Activated B cell treated with CpG ODN at 0.5 μM for 24 hours (primary cell): Measurements from ENCODE around the gene L3MBTL4. TPM values are rescaled to one million over a fixed set of nuclear protein-coding genes. Genes with fewer than 3 reads are reported as not detected.

ENCODE experiments used
- ATAC-seq: fragments of 200-7000 bp; cut with Tn5 transposase; one replicate; pipeline ENCODE4 v1.10.0; 2021; ENCODE audit warnings: low read depth, mild to moderate bottlenecking, moderate library complexity
- CTCF ChIA-PET: fragments of 350-600 bp; sonication (Branson Sonifier 250); formaldehyde crosslinking; loops from one replicate; lab custom pipeline; 2021; ENCODE audit warnings: antibody characterized with exemption; lab: Charles Lee
- POLR2A ChIA-PET: fragments of 350-600 bp; sonication (Branson Sonifier 250); formaldehyde crosslinking; loops from one replicate; lab custom pipeline; 2021; ENCODE audit warnings: antibody characterized with exemption; lab: Charles Lee
- DNase-seq: peaks from one replicate; pipeline ENCODE4 v3.0.0; 2022
- H3K27ac Mint-ChIP-seq: one replicate; pipeline ENCODE4 v1.8.0; 2020; ENCODE audit warnings: mixed read lengths
- H3K27me3 Mint-ChIP-seq: one replicate; pipeline ENCODE4 v1.8.0; 2021; ENCODE audit warnings: mixed read lengths
- H3K36me3 Mint-ChIP-seq: one replicate; pipeline ENCODE4 v1.8.0; 2021; ENCODE audit warnings: low read depth, mixed read lengths
- H3K4me1 Mint-ChIP-seq: one replicate; pipeline ENCODE4 v1.8.0; 2021; ENCODE audit warnings: mixed read lengths
- H3K4me3 Mint-ChIP-seq: one replicate; pipeline ENCODE4 v1.8.0; 2020; ENCODE audit warnings: mild to moderate bottlenecking, mixed read lengths
- H3K9me3 Mint-ChIP-seq: one replicate; pipeline ENCODE4 v1.8.0; 2020; ENCODE audit warnings: mixed read lengths
- intact Hi-C: fragments of 100-400 bp; cut with micrococcal nuclease; formaldehyde crosslinking; loops from one replicate; pipeline ENCODE4 v1.15.1; 2024
- total RNA-seq: library from RNA; stranded (reverse); gene quantifications from 2 replicates; pipeline ENCODE4 v1.2.3, GENCODE V29; 2022
- TF ChIP-seq, protein P1 (sequence below): fragments of 200-600 bp; IDR thresholded peaks from one replicate; pipeline ENCODE4 v1.8.0; 2022; ENCODE audit warnings: antibody characterized with exemption, mild to moderate bottlenecking

L3MBTL4 gene
- total RNA-seq, 1 donor from 2014 or later, result 12.3 TPM

DNA sequence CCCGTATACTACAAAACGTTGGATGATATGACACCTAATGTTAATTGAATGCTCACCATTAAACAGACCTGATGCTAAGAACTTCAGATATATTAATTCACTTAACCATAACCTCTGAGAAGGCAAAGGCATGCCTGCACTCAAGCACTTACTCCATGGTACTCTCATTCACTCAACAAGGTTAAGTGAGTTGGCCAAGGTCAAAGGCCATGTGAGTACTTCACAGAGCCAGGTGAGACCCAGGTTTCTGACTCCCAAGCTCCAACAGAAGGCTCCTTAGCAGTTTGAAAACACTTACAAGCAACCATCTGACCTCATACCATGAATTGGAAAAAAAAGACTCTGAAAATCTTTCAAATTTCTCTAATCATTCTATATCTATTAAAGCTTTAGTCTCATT, 198.8 kb downstream of the L3MBTL4 start:
- ChIA-PET POLR2A (no interaction called here), CTCF (no interaction called here)
- H3K4me1 Mint-ChIP-seq, result no peaks in the 10 kb centered on the region
- no peak overlapping the region for H3K4me3 Mint-ChIP-seq
- H3K9me3 Mint-ChIP-seq, result no peaks in the 10 kb centered on the region
- no peaks in the 10 kb centered on the region for H3K27me3 Mint-ChIP-seq
- ATAC-seq, result no peak
- peaks cover 1% of the 10 kb centered on the region for H3K36me3 Mint-ChIP-seq
- TF ChIP-seq, protein P1, sequence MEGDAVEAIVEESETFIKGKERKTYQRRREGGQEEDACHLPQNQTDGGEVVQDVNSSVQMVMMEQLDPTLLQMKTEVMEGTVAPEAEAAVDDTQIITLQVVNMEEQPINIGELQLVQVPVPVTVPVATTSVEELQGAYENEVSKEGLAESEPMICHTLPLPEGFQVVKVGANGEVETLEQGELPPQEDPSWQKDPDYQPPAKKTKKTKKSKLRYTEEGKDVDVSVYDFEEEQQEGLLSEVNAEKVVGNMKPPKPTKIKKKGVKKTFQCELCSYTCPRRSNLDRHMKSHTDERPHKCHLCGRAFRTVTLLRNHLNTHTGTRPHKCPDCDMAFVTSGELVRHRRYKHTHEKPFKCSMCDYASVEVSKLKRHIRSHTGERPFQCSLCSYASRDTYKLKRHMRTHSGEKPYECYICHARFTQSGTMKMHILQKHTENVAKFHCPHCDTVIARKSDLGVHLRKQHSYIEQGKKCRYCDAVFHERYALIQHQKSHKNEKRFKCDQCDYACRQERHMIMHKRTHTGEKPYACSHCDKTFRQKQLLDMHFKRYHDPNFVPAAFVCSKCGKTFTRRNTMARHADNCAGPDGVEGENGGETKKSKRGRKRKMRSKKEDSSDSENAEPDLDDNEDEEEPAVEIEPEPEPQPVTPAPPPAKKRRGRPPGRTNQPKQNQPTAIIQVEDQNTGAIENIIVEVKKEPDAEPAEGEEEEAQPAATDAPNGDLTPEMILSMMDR, result no peak
- no peak overlapping the region for H3K27ac Mint-ChIP-seq
- intact Hi-C loops, result no loop called here
- no peak for DNase-seq

DNA sequence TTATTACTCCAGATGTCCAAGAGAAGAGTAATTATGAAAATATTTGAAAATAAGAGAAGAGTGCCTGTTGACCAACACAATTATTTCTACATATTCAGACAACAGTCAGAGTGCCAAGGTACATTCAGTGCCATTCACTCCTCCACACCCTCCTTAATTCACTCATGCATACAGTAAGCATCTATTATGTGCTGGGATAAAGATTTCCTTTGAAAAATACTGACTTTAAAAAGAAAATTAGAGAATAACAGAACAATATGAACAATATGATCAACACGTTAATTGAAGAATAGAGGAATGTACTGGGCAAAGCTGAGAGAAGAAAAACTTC, 203.6 kb downstream of the L3MBTL4 start:
- TF ChIP-seq, protein P1, result no peak
- peaks cover 3% of the 10 kb centered on the region for H3K36me3 Mint-ChIP-seq
- no peak overlapping the region for H3K4me3 Mint-ChIP-seq
- H3K27ac Mint-ChIP-seq, result no peak overlapping the region
- DNase-seq, result no peak
- no peak for ATAC-seq
- no peaks in the 10 kb centered on the region for H3K4me1 Mint-ChIP-seq
- no peaks in the 10 kb centered on the region for H3K27me3 Mint-ChIP-seq
- ChIA-PET POLR2A (no interaction called here), CTCF (no interaction called here)
- intact Hi-C loops, result no loop called here
- H3K9me3 Mint-ChIP-seq, result no peaks in the 10 kb centered on the region

GRCh38 chr18:6210349-6211173, 204.2 kb downstream of the L3MBTL4 start:
- no peak for ATAC-seq
- Mint-ChIP-seq H3K27ac (no peak overlapping the region), H3K9me3 (no peaks in the 10 kb centered on the region), H3K4me3 (no peak overlapping the region), H3K27me3 (no peaks in the 10 kb centered on the region), H3K4me1 (no peaks in the 10 kb centered on the region), H3K36me3 (peaks cover 3% of the 10 kb centered on the region)
- intact Hi-C loops, result no loop called here
- TF ChIP-seq, protein P1, result no peak
- POLR2A ChIA-PET, result no interaction called here
- CTCF ChIA-PET, result no interaction called here
- no peak for DNase-seq

GRCh38 chr18:6207941-6208340, 206.8 kb downstream of the L3MBTL4 start:
- TF ChIP-seq, protein P1, result no peak
- ChIA-PET POLR2A (no interaction called here), CTCF (no interaction called here)
- no peaks in the 10 kb centered on the region for H3K9me3 Mint-ChIP-seq
- no peak overlapping the region for H3K4me3 Mint-ChIP-seq
- H3K4me1 Mint-ChIP-seq, result no peaks in the 10 kb centered on the region
- no peak for DNase-seq
- H3K27me3 Mint-ChIP-seq, result no peaks in the 10 kb centered on the region
- no peak overlapping the region for H3K27ac Mint-ChIP-seq
- ATAC-seq, result no peak
- H3K36me3 Mint-ChIP-seq, result peaks cover 3% of the 10 kb centered on the region
- intact Hi-C loops, result no loop called here

DNA sequence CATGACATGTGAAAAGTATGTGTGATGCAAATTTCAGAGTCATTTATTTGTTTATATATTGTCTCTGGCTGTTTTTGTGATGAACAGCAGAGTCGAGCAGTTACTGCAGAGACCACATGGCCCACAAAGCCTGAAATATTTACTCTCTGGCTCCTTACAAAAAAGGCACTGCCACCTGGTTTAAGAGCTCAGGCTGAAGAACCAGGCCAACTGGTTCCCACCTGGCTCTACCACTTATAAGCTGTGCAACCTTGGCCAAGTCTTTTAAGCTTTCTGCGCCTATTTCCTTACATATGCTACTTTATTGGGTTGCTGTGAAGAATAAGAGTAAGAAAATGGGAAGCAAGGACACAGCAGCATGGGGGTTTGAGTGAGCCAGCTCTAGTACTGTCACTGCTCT, 207.6 kb downstream of the L3MBTL4 start:
- Mint-ChIP-seq H3K9me3 (no peaks in the 10 kb centered on the region), H3K36me3 (peaks cover 3% of the 10 kb centered on the region), H3K27me3 (no peaks in the 10 kb centered on the region), H3K4me3 (no peak overlapping the region), H3K27ac (no peak overlapping the region), H3K4me1 (no peaks in the 10 kb centered on the region)
- intact Hi-C loops, result no loop called here
- ATAC-seq (no peak), DNase-seq (no peak)
- TF ChIP-seq, protein P1, result no peak
- CTCF ChIA-PET, result no interaction called here
- POLR2A ChIA-PET, result no interaction called here
